BJ (cell line): ENCODE data around the gene DCBLD2. TPM values are rescaled to one million over a fixed set of nuclear protein-coding genes. Genes with fewer than 3 reads are reported as not detected.

Source experiments
- CTCF ChIA-PET: fragments of 350-600 bp; formaldehyde crosslinking; extraction: SDS; loops from one replicate; lab custom pipeline; 2021; ENCODE audit warnings: antibody characterized with exemption, inconsistent platforms; lab: Yijun Ruan, JAX
- POLR2A ChIA-PET: fragments of 300-600 bp; sonication (Branson Sonifier 250); formaldehyde crosslinking; extraction: SDS; loops from one replicate; lab custom pipeline; 2021; ENCODE audit warnings: antibody characterized with exemption; lab: Charles Lee
- DNase-seq: peaks from one replicate; pipeline ENCODE4 v3.0.0-alpha.2; 2011; ENCODE audit warnings: low read depth
- H3K27me3 ChIP-seq: 2 replicates; pipeline ENCODE4 v1.6.0; 2011; ENCODE audit warnings: low read length; ENCODE audit not compliant: control insufficient read depth, insufficient read depth
- H3K36me3 ChIP-seq: 2 replicates; pipeline ENCODE4 v1.5.1; 2011; ENCODE audit warnings: low read length; ENCODE audit not compliant: control insufficient read depth, insufficient read depth
- H3K4me3 ChIP-seq: 2 replicates; pipeline ENCODE4 v1.5.1; 2011; ENCODE audit warnings: low read depth, mild to moderate bottlenecking, control low read depth, low read length
- CTCF ChIP-seq: IDR thresholded peaks from 2 replicates; pipeline ENCODE4 v1.5.1; 2011; ENCODE audit warnings: low read depth, mild to moderate bottlenecking, control low read depth, inconsistent platforms, low read length, moderate library complexity; ENCODE audit not compliant: insufficient read depth
- polyA plus RNA-seq: library from polyadenylated mRNA; depleted of rRNA; stranded (reverse); fragments of >200 nt; gene quantifications from 2 replicates; pipeline ENCODE4 v1.2.3, GENCODE V29; 2011

The DCBLD2 gene
- polyA plus RNA-seq, 1 experiment: 28.9 TPM

- TF ChIP-seq CTCF: no peak
- Histone ChIP-seq H3K27me3 (no peaks in the 10 kb centered on the region), H3K36me3 (peaks cover 9% of the 10 kb centered on the region), H3K4me3 (no peak overlapping the region)
- ChIA-PET CTCF (interaction anchor here (0.8 to 1.7 kb wide), 3 partner anchors 16 to 196 kb away, joined by 3 to 5 read pairs (median 4); no protein-coding TSS in a partner anchor), POLR2A (no interaction called here)
- no peak for DNase-seq
Observed at GRCh38 chr3:98797905-98798304, 103.6 kb downstream of the DCBLD2 start.

GRCh38 chr3:98796334-98796733 lies 105.2 kb downstream of the DCBLD2 start:
- CTCF ChIA-PET: interaction anchor here (0.7 to 1.4 kb wide), 2 partner anchors 192 to 1429 kb away, joined by 3 to 4 read pairs; no protein-coding TSS in a partner anchor
- POLR2A ChIA-PET: no interaction called here
- H3K4me3 ChIP-seq: no peak overlapping the region
- peaks cover 9% of the 10 kb centered on the region for H3K36me3 ChIP-seq
- DNase-seq: no peak
- TF ChIP-seq CTCF: no peak
- H3K27me3 ChIP-seq: no peaks in the 10 kb centered on the region

GRCh38 chr3:98793971-98794370 lies 107.5 kb downstream of the DCBLD2 start:
- POLR2A ChIA-PET: no interaction called here
- no peaks in the 10 kb centered on the region for H3K27me3 ChIP-seq
- no peak overlapping the region for H3K4me3 ChIP-seq
- no peak for TF ChIP-seq CTCF
- no peaks in the 10 kb centered on the region for H3K36me3 ChIP-seq
- no peak for DNase-seq
- CTCF ChIA-PET: interaction anchor here (1.0 to 1.1 kb wide), 2 partner anchors 23 to 198 kb away, joined by 3 to 4 read pairs; no protein-coding TSS in a partner anchor

GRCh38 chr3:98791341-98792325 lies 109.9 kb downstream of the DCBLD2 start:
- TF ChIP-seq CTCF: no peak
- Histone ChIP-seq H3K4me3 (no peak overlapping the region), H3K36me3 (no peaks in the 10 kb centered on the region), H3K27me3 (no peaks in the 10 kb centered on the region)
- no peak for DNase-seq
- ChIA-PET POLR2A (no interaction called here), CTCF (interaction anchor here (0.7 to 1.4 kb wide), 3 partner anchors 24 to 891 kb away, joined by 3 read pairs; no protein-coding TSS in a partner anchor)

- CTCF ChIA-PET: interaction anchor here (0.6 to 1.6 kb wide), 2 partner anchors 186 to 1679 kb away, joined by 4 to 6 read pairs; no protein-coding TSS in a partner anchor
- DNase-seq: no peak
- TF ChIP-seq CTCF: no peak
- H3K27me3 ChIP-seq: no peaks in the 10 kb centered on the region
- no peak overlapping the region for H3K4me3 ChIP-seq
- POLR2A ChIA-PET: no interaction called here
- no peaks in the 10 kb centered on the region; the same call in 1 of the 2 replicates for H3K36me3 ChIP-seq
Observed at GRCh38 chr3:98788651-98789050, 112.8 kb downstream of the DCBLD2 start.
